ENCODE results near the gene F11.

F11 gene

DNA sequence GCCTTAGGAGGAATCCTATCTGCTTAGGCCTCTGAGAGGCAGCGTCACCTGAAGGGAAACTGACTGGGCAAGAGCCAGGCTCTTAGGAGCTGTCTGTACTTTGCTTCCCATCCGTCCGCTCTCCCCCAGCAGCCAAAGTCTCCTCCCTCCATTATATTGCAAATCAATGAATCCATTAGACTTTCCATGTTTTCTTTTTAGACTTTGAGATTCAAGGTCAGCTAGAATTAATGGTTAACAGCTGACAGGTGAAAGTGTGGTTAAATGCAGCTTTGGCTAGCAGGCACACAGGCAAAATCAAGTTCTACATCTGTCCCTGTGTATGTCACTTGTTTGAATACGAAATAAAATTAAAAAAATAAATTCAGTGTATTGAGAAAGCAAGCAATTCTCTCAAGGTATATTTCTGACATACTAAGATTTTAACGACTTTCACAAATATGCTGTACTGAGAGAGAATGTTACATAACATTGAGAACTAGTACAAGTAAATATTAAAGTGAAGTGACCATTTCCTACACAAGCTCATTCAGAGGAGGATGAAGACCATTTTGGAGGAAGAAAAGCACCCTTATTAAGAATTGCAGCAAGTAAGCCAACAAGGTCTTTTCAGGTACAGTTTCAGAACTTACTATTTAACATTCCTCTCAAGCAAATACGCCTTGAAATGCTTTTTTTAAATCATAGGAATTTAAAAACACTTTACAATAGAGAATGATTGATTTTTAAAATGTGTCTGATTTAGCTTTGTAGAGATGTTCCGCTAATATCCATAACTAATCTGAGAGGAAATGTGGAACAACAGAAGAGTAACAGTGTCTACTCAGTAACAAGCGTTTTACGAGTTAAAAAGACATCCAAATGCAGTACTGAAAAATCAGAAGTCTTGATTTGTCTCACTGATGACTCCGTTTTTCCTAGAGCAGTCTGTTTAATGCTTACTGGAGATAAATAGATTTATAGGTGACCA is at the start of gene F11:
F11 (plus strand) TSS at position 507 of the 970 bp plus-strand sequence. CDS start 948 bp downstream, outside the sequence.
- Histone ChIP-seq H3K4me1 (ENCODE audit: control insufficient read depth, insufficient read depth, low read length, unreplicated experiment) (peaks cover 3% of the 10 kb centered on the region), H3K36me3 (ENCODE audit: insufficient read depth, low read length) (no peaks in the 10 kb centered on the region), H3K27ac (ENCODE audit: low read depth, low read length) (no peak within 1 kb of the TSS), H2AFZ (ENCODE audit: low read length, unreplicated experiment) (no peak within 1 kb of the TSS), H3K27me3 (ENCODE audit: insufficient read depth, low read length) (peaks cover 43% of the 10 kb centered on the region), H3K79me2 (ENCODE audit: control insufficient read depth, insufficient read depth, low read length, unreplicated experiment) (no peaks in the 10 kb centered on the region), H3K4me3 (ENCODE audit: low read depth, low read length) (no peak within 1 kb of the TSS)

DNA sequence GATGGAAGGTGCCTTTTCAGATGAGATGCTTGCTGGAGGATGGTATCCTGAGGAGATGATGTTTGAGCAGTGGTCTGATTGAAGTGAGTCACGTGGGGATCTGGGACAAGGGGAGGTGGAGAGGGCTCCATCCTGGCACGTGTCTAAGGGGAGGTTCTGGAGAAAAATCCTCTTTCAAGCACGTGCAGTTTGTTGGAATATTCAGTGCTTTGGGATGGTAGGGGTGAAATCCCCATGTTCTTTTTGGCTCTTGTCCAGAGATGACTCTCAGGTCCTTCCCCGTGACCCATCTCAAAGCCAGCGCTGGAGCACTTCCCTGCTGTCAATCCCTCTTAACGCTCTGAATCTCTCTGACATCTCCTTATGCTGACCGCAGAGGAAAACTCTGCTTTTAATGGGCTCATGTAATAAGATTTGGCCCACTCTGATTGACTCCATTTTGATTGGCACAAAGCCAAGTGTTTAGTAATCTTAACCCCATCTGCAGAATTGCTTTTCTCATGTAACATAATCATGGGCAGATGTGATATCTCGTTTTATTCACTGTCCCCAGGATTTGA is 49.4 kb upstream of the F11 start:
- no peak overlapping the region for H2AFZ ChIP-seq (ENCODE audit: low read length, unreplicated experiment)
- H3K4me3 ChIP-seq (ENCODE audit: low read depth, low read length) = no peak overlapping the region
- H3K79me2 ChIP-seq (ENCODE audit: control insufficient read depth, insufficient read depth, low read length, unreplicated experiment) = no peaks in the 10 kb centered on the region
- H3K36me3 ChIP-seq (ENCODE audit: insufficient read depth, low read length) = no peaks in the 10 kb centered on the region
- peaks cover 4% of the 10 kb centered on the region for H3K4me1 ChIP-seq (ENCODE audit: control insufficient read depth, insufficient read depth, low read length, unreplicated experiment)
- H3K27ac ChIP-seq (ENCODE audit: low read depth, low read length) = no peak overlapping the region
- H3K27me3 ChIP-seq (ENCODE audit: insufficient read depth, low read length) = no peaks in the 10 kb centered on the region

DNA sequence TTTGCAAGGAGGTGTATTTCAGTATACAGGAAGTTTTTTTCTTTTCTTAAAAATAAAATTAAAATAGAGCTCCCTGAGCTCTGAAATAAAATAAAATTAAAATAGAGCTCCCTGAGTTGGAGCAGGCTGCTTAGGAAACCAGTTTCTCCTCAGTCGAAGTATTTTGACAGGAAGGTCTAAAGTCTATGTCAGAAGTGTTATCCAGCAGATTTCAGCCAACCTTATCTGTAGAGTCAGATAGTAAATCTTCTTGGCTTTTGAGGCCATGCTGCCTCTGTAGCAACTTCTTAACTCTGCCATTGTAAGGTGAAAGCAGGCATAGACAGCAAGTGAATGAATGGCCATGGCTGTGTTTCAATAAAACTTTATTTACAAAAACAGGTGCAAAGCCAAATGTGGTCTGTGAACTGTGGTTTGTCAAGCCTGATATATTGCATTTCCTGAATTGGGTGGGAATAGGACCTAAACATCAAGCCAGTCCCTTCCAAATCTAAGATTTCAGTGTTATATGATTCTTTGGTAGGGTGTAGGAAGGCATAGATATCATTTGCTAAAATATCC is 48.2 kb upstream of the F11 start:
- peaks cover 4% of the 10 kb centered on the region for H3K4me1 ChIP-seq (ENCODE audit: control insufficient read depth, insufficient read depth, low read length, unreplicated experiment)
- no peak overlapping the region for H2AFZ ChIP-seq (ENCODE audit: low read length, unreplicated experiment)
- H3K36me3 ChIP-seq (ENCODE audit: insufficient read depth, low read length) = no peaks in the 10 kb centered on the region
- no peak overlapping the region for H3K27ac ChIP-seq (ENCODE audit: low read depth, low read length)
- no peaks in the 10 kb centered on the region for H3K79me2 ChIP-seq (ENCODE audit: control insufficient read depth, insufficient read depth, low read length, unreplicated experiment)
- no peaks in the 10 kb centered on the region; the same call in 1 of the 2 replicates for H3K27me3 ChIP-seq (ENCODE audit: insufficient read depth, low read length)
- no peak overlapping the region for H3K4me3 ChIP-seq (ENCODE audit: low read depth, low read length)

DNA sequence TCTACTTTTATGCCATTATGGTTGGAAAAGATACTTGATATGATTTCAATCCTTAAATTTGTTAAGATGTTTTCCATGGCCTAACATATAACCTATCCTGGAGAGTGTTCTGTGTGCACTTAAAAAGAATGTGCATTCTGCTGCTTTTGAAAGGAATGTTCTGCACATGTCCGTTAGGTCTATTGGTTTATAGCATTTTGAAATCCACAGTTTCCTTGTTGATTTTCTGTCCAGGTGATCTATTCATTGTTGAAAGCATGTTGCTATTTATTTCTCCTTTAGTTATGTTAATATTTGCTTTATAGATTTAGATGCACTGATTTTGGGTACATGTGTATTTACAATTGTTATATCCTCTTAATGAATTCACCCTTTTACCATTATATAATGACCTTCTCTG is 44.4 kb upstream of the F11 start:
- Histone ChIP-seq H3K79me2 (ENCODE audit: control insufficient read depth, insufficient read depth, low read length, unreplicated experiment) (no peaks in the 10 kb centered on the region), H2AFZ (ENCODE audit: low read length, unreplicated experiment) (no peak overlapping the region), H3K36me3 (ENCODE audit: insufficient read depth, low read length) (no peaks in the 10 kb centered on the region), H3K4me3 (ENCODE audit: low read depth, low read length) (no peak overlapping the region), H3K27ac (ENCODE audit: low read depth, low read length) (no peak overlapping the region), H3K4me1 (ENCODE audit: control insufficient read depth, insufficient read depth, low read length, unreplicated experiment) (peaks cover 4% of the 10 kb centered on the region), H3K27me3 (ENCODE audit: insufficient read depth, low read length) (no peaks in the 10 kb centered on the region; the same call in 1 of the 2 replicates)

- Histone ChIP-seq H2AFZ (ENCODE audit: low read length, unreplicated experiment) (no peak overlapping the region), H3K4me1 (ENCODE audit: control insufficient read depth, insufficient read depth, low read length, unreplicated experiment) (peaks cover 10% of the 10 kb centered on the region), H3K27ac (ENCODE audit: low read depth, low read length) (no peak overlapping the region), H3K27me3 (ENCODE audit: insufficient read depth, low read length) (no peaks in the 10 kb centered on the region; the same call in 1 of the 2 replicates), H3K36me3 (ENCODE audit: insufficient read depth, low read length) (no peaks in the 10 kb centered on the region), H3K4me3 (ENCODE audit: low read depth, low read length) (no peak overlapping the region), H3K79me2 (ENCODE audit: control insufficient read depth, insufficient read depth, low read length, unreplicated experiment) (no peaks in the 10 kb centered on the region)
Observed at GRCh38 chr4:186225848-186226247, 40.1 kb upstream of the F11 start.

DNA sequence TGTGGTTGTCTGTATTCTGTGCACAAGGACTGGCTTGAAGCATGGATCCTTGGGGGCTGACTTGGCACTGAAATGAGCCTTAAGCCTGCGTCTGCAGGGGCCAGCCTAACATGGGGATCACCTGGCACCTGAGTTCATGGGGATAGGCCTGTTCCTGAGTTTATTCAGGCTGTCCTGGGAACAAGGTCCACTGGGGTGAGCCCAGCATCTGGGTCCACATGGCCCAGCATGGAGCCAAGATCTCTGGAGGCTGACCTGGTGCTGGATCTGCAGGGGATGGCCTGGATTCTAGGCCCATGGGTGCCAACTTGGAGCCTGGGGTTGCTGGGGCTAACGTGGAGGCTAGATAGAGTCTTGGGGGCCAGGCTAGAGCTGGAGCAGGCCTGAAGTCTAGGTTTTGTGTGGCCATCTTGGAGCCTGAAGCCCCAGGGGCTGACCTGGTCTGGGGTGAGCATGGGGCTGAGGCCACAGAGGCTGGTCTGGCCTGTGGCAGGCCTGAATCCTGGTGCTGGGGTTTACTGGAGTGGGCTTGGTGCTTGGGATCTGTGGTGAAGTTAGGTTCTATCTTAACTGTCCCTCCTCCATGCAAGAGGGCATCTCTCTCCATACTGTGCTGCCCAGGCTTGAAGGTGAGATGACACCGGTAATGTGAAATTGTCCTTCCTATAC is 39.3 kb upstream of the F11 start:
- peaks cover 10% of the 10 kb centered on the region for H3K4me1 ChIP-seq (ENCODE audit: control insufficient read depth, insufficient read depth, low read length, unreplicated experiment)
- no peaks in the 10 kb centered on the region for H3K79me2 ChIP-seq (ENCODE audit: control insufficient read depth, insufficient read depth, low read length, unreplicated experiment)
- H3K27ac ChIP-seq (ENCODE audit: low read depth, low read length) = no peak overlapping the region
- no peaks in the 10 kb centered on the region; the same call in 1 of the 2 replicates for H3K27me3 ChIP-seq (ENCODE audit: insufficient read depth, low read length)
- no peak overlapping the region for H3K4me3 ChIP-seq (ENCODE audit: low read depth, low read length)
- H2AFZ ChIP-seq (ENCODE audit: low read length, unreplicated experiment) = no peak overlapping the region
- H3K36me3 ChIP-seq (ENCODE audit: insufficient read depth, low read length) = no peaks in the 10 kb centered on the region

DNA sequence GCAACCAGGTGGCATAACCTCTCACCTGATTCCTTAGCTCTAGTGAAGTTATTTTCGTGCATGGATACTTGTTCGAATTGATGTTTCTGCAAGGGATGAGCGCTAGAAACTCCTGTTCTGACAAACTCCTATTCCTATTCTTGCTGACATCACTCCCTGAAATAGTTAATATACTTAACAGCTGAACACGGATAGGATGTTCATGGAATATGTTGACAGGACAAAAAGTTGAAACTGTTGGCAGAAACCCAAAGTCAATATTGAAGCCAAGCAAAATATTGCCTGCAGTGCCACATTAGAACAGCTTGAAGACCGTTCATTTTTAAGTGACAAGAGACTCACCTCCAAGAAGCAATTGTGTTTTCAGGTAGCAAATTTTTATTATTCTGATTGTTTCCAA is 38.8 kb upstream of the F11 start, which contains the start of gene KLKB1:
KLKB1 (plus strand) TSS at position 287 of the 400 bp plus-strand sequence. CDS start 689 bp downstream, outside the sequence.
- no peak within 1 kb of the TSS for H3K27ac ChIP-seq (ENCODE audit: low read depth, low read length)
- peaks cover 10% of the 10 kb centered on the region for H3K4me1 ChIP-seq (ENCODE audit: control insufficient read depth, insufficient read depth, low read length, unreplicated experiment)
- H3K79me2 ChIP-seq (ENCODE audit: control insufficient read depth, insufficient read depth, low read length, unreplicated experiment) = no peaks in the 10 kb centered on the region
- H3K27me3 ChIP-seq (ENCODE audit: insufficient read depth, low read length) = no peaks in the 10 kb centered on the region; the same call in 1 of the 2 replicates
- H3K36me3 ChIP-seq (ENCODE audit: insufficient read depth, low read length) = no peaks in the 10 kb centered on the region
- H2AFZ ChIP-seq (ENCODE audit: low read length, unreplicated experiment) = peak within 1 kb of the TSS; percentile 78
- peak within 1 kb of the TSS; percentile 62 for H3K4me3 ChIP-seq (ENCODE audit: low read depth, low read length)

- Histone ChIP-seq H2AFZ (ENCODE audit: low read length, unreplicated experiment) (peak overlapping the region; percentile 78), H3K79me2 (ENCODE audit: control insufficient read depth, insufficient read depth, low read length, unreplicated experiment) (no peaks in the 10 kb centered on the region), H3K27me3 (ENCODE audit: insufficient read depth, low read length) (no peaks in the 10 kb centered on the region; the same call in 1 of the 2 replicates), H3K27ac (ENCODE audit: low read depth, low read length) (no peak overlapping the region), H3K4me1 (ENCODE audit: control insufficient read depth, insufficient read depth, low read length, unreplicated experiment) (peaks cover 10% of the 10 kb centered on the region), H3K4me3 (ENCODE audit: low read depth, low read length) (peak overlapping the region; percentile 62), H3K36me3 (ENCODE audit: insufficient read depth, low read length) (no peaks in the 10 kb centered on the region)
Observed at GRCh38 chr4:186227744-186228513, 38.1 kb upstream of the F11 start.

GRCh38 chr4:186228514-186228894 is 37.5 kb upstream of the F11 start:
- no peaks in the 10 kb centered on the region for H3K79me2 ChIP-seq (ENCODE audit: control insufficient read depth, insufficient read depth, low read length, unreplicated experiment)
- H3K27me3 ChIP-seq (ENCODE audit: insufficient read depth, low read length) = no peaks in the 10 kb centered on the region
- H3K4me3 ChIP-seq (ENCODE audit: low read depth, low read length) = peak overlapping the region; percentile 62
- no peaks in the 10 kb centered on the region for H3K36me3 ChIP-seq (ENCODE audit: insufficient read depth, low read length)
- H3K27ac ChIP-seq (ENCODE audit: low read depth, low read length) = no peak overlapping the region
- peaks cover 10% of the 10 kb centered on the region for H3K4me1 ChIP-seq (ENCODE audit: control insufficient read depth, insufficient read depth, low read length, unreplicated experiment)
- H2AFZ ChIP-seq (ENCODE audit: low read length, unreplicated experiment) = peak overlapping the region; percentile 78

DNA sequence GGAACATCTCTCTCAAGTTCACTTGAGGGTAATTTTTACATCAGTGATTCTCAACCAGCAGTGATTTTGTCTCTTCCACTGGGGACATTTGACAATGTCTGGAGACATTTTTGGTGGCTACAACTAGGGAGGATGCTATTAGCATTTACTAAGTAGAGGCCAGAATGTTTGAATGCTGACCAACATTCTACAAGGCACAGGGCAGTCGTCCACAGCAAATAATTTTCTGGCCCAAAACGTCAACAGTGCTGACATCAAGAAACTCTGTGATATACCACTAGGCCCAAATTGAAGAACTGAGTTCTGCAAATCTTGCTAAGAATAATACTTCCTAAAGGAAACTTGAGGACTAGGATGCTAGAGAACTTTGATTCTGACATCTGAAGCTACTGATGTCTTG is 31.6 kb upstream of the F11 start:
- H3K27me3 ChIP-seq (ENCODE audit: insufficient read depth, low read length) = no peaks in the 10 kb centered on the region
- no peak overlapping the region for H3K4me3 ChIP-seq (ENCODE audit: low read depth, low read length)
- H3K27ac ChIP-seq (ENCODE audit: low read depth, low read length) = no peak overlapping the region
- H3K36me3 ChIP-seq (ENCODE audit: insufficient read depth, low read length) = no peaks in the 10 kb centered on the region
- H2AFZ ChIP-seq (ENCODE audit: low read length, unreplicated experiment) = no peak overlapping the region
- H3K4me1 ChIP-seq (ENCODE audit: control insufficient read depth, insufficient read depth, low read length, unreplicated experiment) = no peaks in the 10 kb centered on the region
- no peaks in the 10 kb centered on the region for H3K79me2 ChIP-seq (ENCODE audit: control insufficient read depth, insufficient read depth, low read length, unreplicated experiment)
